GM10248 (cell line): Measurements from ENCODE around the gene RALGPS1.

Source experiments
- CTCF ChIA-PET: fragments of 300-600 bp; sonication (Branson Sonifier 250); formaldehyde crosslinking; extraction: SDS; loops from one replicate; lab custom pipeline; 2021; ENCODE audit warnings: antibody characterized with exemption; lab: Yijun Ruan, JAX
- POLR2A ChIA-PET: fragments of 350-650 bp; sonication (Branson Sonifier 250); formaldehyde crosslinking; extraction: SDS; loops from one replicate; lab custom pipeline; 2020; ENCODE audit warnings: antibody characterized with exemption; lab: Yijun Ruan, JAX
- DNase-seq: peaks from one replicate; pipeline ENCODE4 v3.0.0; 2012; ENCODE audit errors: extremely low spot score
- TF ChIP-seq, protein P1 (sequence below): IDR thresholded peaks from 2 replicates; pipeline ENCODE4 v1.5.1; 2012; ENCODE audit warnings: mild to moderate bottlenecking, low read depth; ENCODE audit errors: extremely low read depth, missing control alignments, control extremely low read depth

RALGPS1 gene

DNA sequence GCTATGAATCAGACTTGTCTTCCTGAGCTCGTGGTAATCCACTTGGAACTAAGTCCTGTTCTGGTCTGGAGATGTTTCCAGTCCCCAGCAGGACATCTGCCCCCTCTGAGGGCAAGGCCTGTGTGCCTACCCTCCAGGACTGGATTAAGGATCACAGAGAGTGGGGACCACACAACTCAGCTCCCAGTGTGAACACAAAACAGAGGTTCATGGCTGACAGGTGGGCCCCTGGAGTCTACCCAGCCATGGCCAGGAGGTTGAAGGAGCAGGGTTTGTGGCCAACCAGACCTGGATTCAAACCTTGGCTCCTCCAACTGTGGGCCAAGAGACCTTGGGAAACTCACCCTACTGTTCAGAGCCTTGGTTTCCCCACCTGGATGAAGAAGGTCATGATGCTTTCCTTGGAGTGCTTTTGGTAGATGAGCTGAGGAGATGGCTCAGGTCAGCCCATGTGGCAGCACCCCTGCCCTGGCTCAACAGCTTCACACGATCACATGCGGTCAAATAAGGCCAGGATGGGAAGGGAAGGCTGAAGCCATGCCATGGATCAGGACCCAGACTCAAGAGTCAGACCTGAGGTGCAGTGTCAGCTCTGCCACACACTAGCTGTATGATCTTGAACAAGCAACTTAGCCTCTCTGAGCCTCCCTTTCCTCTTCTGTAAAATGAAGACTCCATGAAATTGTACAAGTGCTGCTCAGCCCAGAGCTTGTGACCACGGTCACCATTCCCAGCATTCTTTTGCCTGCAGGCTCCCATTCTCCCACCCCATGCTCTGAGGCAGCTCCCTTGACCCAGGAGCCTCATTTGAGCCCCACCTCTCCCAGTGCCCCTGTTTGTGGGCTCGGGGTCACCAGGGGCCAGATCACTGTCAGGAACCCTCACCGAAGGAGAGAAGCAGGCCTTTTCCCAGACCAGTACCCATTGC lies 235.1 kb downstream of the RALGPS1 start:
- POLR2A ChIA-PET = no interaction called here
- CTCF ChIA-PET = interaction anchor here (1.0 to 3.2 kb wide), 4 partner anchors 13 to 49 kb away, joined by 3 to 11 read pairs (median 4); no protein-coding TSS in a partner anchor

DNA sequence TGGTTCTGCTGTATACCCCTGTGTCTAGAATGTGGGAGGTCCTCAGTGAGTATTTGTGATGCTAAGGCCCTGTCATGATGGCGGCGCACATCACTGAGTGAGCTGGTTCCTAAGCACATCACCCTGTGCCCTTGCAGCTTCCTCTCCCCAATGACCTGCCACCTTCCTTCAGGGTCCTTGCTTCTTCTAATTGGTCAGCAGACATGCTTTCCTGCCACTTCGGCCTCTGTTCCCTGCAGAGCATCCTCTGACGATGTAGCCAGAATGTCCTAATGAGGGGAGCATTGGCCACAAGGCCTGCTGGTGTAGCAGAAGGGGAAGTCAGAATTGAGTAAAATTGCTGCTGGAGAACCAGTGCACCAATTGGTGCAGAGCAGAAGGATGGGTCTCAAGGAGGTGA lies 238.9 kb downstream of the RALGPS1 start:
- DNase-seq = no peak
- TF ChIP-seq, protein P1, sequence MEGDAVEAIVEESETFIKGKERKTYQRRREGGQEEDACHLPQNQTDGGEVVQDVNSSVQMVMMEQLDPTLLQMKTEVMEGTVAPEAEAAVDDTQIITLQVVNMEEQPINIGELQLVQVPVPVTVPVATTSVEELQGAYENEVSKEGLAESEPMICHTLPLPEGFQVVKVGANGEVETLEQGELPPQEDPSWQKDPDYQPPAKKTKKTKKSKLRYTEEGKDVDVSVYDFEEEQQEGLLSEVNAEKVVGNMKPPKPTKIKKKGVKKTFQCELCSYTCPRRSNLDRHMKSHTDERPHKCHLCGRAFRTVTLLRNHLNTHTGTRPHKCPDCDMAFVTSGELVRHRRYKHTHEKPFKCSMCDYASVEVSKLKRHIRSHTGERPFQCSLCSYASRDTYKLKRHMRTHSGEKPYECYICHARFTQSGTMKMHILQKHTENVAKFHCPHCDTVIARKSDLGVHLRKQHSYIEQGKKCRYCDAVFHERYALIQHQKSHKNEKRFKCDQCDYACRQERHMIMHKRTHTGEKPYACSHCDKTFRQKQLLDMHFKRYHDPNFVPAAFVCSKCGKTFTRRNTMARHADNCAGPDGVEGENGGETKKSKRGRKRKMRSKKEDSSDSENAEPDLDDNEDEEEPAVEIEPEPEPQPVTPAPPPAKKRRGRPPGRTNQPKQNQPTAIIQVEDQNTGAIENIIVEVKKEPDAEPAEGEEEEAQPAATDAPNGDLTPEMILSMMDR = no peak
- ChIA-PET CTCF (interaction anchor here (0.7 to 2.9 kb wide), 3 partner anchors 9 to 45 kb away, joined by 3 to 8 read pairs (median 3); no protein-coding TSS in a partner anchor), POLR2A (no interaction called here)

More for the DNA sequence above, 235.1 kb downstream of the RALGPS1 start:
- DNase-seq = no peak
- TF ChIP-seq, protein P1 = no peak

DNA sequence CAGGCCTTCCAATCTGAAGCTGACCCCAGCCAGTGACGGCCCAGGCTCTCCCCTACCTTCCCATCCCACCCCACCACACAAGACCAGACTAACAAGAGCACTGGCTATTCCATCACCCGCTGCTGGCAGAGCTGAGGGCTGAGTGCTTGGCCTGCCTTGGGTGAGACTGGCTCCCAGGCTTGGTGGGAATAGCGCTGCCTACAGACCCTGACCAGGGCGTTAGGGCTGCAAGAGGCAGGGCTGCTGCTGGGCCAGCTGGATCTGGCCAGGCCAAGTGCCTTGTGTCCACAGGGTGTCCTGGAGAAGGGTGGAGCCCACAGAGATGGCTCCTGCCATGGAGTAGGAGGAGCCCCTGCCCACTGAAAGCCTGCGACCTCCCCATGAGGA lies 239.4 kb downstream of the RALGPS1 start:
- CTCF ChIA-PET = interaction anchor here (0.9 to 2.9 kb wide), 7 partner anchors 9 to 212 kb away, joined by 3 to 8 read pairs (median 3); no protein-coding TSS in a partner anchor
- DNase-seq = no peak
- POLR2A ChIA-PET = no interaction called here
- TF ChIP-seq, protein P1 = no peak

DNA sequence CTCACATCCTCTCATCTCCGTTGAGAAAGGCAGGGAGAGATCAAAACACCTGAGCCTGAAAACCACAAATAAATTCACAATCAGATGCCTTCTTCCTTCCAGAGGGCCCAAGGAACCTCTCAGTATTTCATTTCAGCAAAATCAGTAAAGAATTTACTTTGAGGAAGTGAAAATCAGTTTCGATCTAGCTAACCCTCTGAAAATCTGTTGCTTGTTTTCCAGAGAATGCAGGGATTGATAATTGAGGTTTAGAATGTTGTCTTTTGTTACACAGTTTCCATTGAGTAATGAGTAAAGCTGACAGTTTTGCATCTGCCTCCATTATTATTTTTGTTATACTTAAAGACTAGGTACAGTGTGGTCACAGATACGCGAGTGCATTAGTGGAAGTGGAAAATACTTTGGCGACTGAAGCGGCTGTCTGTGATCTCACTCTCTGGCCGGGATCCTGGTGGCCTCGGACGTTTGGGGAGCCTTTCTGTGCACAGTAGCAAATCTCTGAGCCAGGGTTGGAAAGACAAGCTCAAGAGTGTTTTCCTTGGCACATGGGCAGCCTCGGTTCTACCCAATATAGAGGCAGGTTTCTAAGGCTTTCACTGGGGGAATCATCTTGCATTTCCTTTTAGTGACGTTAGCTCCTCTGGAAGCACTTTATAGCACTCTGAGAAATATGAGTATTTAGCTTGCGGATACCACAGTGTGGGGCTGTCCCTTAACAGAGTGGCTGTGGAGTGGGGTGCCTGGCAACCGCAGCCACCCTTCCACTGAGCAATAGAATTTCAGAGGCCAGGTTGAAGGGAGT lies 240.0 kb downstream of the RALGPS1 start:
- POLR2A ChIA-PET = interaction anchor here (0.5 kb wide), 1 partner anchor 12 kb away, joined by 6 read pairs; no protein-coding TSS in a partner anchor
- TF ChIP-seq, protein P1 = no peak
- CTCF ChIA-PET = interaction anchor here (0.9 to 2.9 kb wide), 7 partner anchors 8 to 212 kb away, joined by 3 to 8 read pairs (median 3); no protein-coding TSS in a partner anchor
- DNase-seq = peak; percentile 56

DNA sequence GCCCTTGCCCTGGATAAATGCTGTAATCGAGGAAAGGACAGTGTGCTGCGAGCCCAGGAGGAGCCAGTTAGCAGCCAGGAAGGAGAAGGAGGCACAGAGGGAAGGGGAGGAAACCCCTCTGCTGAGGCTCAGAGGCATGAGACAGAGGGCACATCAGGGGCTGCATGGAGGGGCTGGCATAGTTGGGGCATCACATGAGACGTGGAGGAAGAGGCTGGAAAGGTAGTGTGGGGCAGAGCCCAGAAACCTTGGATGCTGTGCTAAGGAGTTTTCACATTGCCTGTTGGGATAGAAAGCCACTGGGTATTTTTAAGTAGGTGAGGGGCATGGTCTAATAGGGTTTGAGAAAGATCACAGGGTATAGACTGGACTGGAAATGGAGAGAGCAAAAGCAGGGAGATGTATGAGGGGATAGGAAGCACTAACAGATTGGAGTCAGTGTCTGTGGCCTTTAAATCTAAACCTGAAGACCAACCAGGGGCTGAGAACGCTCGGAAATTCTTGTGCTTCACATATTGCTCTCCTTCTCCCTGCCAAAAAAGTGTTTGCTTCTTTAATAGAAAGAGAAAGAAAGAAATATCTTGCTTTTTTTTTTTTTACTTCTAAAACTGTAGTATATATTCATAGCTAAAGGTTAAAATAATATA lies 240.9 kb downstream of the RALGPS1 start:
- no peak for DNase-seq
- ChIA-PET CTCF (interaction anchor here (0.6 to 1.4 kb wide), 5 partner anchors 10 to 213 kb away, joined by 3 to 7 read pairs (median 4); no protein-coding TSS in a partner anchor), POLR2A (no interaction called here)
- TF ChIP-seq, protein P1 = no peak
